Measurements from ENCODE around the gene RANBP9. TPM values are rescaled to one million over a fixed set of nuclear protein-coding genes. Genes with fewer than 3 reads are reported as not detected.

The RANBP9 gene
- total and polyA plus RNA-seq, 2 experiments from 2014 or later = 12.1 to 31.8 TPM

DNA sequence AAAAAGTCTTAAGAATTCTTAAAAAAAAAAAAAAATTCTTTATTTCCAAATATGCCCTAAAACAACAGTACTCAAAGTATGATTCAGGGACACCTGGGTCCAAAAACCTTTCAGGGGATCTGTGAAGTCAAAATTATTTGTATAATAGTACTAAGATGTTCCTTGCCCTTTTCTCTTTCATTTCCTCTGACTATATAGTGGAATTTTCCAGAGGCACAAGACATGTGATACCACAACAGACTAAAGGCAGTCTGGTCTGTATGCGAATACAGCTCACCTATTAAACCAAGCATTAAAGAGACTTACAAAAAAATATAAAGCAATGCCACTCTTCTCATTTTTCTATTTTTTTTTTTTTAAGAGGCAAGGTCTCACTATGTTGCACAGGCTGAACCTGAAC is 81.1 kb downstream of the RANBP9 start:
- Histone ChIP-seq H3K27me3 (ENCODE audit: insufficient read depth) (no peaks in the 10 kb centered on the region), H3K9me2 (ENCODE audit: insufficient read depth) (no peaks in the 10 kb centered on the region), H4K20me1 (replicated peaks; ENCODE audit: insufficient read depth) (no peaks in the 10 kb centered on the region), H3K4me3 (no peak overlapping the region), H3K36me3 (ENCODE audit: insufficient read depth) (0 out of 2 replicates have a peak, but pooled peaks cover 3% of the 10 kb centered on the region), H3K27ac (ENCODE audit: low read depth) (no peak overlapping the region), H3K4me1 (ENCODE audit: insufficient read depth) (peaks cover 6% of the 10 kb centered on the region), H3F3A (replicated peaks; ENCODE audit: low read depth) (no peaks in the 10 kb centered on the region), H2AFZ (no peak overlapping the region), H3K79me2 (replicated peaks; ENCODE audit: insufficient read depth) (no peaks in the 10 kb centered on the region), H3K4me2 (no peak overlapping the region)
- Mint-ChIP-seq H3K27me3 (ENCODE audit: insufficient read depth, low read depth, poor library complexity) (peaks cover 1% of the 10 kb centered on the region), H3K4me3 (no peak overlapping the region), H3K36me3 (ENCODE audit: low read depth) (peaks cover 31% of the 10 kb centered on the region), H3K9me3 (no peaks in the 10 kb centered on the region), H3K4me1 (peaks cover 12% of the 10 kb centered on the region), H3K27ac (no peak overlapping the region)
- ATAC-seq = no peak
- DNase-seq (ENCODE audit: low spot score) = no peak
- no peak for TF ChIP-seq ZNF114 (CRISPR knock-in tag; IDR thresholded peaks at IDR 0.05)
- TF ChIP-seq STAT1 (IDR thresholded peaks at IDR 0.05; ENCODE audit: unreplicated experiment) = no peak
- TF ChIP-seq, protein P1, sequence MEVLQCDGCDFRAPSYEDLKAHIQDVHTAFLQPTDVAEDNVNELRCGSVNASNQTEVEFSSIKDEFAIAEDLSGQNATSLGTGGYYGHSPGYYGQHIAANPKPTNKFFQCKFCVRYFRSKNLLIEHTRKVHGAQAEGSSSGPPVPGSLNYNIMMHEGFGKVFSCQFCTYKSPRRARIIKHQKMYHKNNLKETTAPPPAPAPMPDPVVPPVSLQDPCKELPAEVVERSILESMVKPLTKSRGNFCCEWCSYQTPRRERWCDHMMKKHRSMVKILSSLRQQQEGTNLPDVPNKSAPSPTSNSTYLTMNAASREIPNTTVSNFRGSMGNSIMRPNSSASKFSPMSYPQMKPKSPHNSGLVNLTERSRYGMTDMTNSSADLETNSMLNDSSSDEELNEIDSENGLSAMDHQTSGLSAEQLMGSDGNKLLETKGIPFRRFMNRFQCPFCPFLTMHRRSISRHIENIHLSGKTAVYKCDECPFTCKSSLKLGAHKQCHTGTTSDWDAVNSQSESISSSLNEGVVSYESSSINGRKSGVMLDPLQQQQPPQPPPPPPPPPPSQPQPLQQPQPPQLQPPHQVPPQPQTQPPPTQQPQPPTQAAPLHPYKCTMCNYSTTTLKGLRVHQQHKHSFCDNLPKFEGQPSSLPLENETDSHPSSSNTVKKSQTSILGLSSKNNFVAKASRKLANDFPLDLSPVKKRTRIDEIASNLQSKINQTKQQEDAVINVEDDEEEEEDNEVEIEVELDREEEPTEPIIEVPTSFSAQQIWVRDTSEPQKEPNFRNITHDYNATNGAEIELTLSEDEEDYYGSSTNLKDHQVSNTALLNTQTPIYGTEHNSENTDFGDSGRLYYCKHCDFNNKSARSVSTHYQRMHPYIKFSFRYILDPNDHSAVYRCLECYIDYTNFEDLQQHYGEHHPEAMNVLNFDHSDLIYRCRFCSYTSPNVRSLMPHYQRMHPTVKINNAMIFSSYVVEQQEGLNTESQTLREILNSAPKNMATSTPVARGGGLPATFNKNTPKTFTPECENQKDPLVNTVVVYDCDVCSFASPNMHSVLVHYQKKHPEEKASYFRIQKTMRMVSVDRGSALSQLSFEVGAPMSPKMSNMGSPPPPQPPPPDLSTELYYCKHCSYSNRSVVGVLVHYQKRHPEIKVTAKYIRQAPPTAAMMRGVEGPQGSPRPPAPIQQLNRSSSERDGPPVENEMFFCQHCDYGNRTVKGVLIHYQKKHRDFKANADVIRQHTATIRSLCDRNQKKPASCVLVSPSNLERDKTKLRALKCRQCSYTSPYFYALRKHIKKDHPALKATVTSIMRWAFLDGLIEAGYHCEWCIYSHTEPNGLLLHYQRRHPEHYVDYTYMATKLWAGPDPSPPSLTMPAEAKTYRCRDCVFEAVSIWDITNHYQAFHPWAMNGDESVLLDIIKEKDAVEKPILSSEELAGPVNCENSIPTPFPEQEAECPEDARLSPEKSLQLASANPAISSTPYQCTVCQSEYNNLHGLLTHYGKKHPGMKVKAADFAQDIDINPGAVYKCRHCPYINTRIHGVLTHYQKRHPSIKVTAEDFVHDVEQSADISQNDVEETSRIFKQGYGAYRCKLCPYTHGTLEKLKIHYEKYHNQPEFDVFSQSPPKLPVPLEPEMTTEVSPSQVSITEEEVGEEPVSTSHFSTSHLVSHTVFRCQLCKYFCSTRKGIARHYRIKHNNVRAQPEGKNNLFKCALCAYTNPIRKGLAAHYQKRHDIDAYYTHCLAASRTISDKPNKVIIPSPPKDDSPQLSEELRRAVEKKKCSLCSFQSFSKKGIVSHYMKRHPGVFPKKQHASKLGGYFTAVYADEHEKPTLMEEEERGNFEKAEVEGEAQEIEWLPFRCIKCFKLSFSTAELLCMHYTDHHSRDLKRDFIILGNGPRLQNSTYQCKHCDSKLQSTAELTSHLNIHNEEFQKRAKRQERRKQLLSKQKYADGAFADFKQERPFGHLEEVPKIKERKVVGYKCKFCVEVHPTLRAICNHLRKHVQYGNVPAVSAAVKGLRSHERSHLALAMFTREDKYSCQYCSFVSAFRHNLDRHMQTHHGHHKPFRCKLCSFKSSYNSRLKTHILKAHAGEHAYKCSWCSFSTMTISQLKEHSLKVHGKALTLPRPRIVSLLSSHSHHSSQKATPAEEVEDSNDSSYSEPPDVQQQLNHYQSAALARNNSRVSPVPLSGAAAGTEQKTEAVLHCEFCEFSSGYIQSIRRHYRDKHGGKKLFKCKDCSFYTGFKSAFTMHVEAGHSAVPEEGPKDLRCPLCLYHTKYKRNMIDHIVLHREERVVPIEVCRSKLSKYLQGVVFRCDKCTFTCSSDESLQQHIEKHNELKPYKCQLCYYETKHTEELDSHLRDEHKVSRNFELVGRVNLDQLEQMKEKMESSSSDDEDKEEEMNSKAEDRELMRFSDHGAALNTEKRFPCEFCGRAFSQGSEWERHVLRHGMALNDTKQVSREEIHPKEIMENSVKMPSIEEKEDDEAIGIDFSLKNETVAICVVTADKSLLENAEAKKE (CRISPR knock-in tag; IDR thresholded peaks at IDR 0.05) = no peak
- TF ChIP-seq JUNB (IDR thresholded peaks at IDR 0.05; ENCODE audit: unreplicated experiment) = no peak
- TF ChIP-seq, protein P2, sequence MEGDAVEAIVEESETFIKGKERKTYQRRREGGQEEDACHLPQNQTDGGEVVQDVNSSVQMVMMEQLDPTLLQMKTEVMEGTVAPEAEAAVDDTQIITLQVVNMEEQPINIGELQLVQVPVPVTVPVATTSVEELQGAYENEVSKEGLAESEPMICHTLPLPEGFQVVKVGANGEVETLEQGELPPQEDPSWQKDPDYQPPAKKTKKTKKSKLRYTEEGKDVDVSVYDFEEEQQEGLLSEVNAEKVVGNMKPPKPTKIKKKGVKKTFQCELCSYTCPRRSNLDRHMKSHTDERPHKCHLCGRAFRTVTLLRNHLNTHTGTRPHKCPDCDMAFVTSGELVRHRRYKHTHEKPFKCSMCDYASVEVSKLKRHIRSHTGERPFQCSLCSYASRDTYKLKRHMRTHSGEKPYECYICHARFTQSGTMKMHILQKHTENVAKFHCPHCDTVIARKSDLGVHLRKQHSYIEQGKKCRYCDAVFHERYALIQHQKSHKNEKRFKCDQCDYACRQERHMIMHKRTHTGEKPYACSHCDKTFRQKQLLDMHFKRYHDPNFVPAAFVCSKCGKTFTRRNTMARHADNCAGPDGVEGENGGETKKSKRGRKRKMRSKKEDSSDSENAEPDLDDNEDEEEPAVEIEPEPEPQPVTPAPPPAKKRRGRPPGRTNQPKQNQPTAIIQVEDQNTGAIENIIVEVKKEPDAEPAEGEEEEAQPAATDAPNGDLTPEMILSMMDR (conservative IDR thresholded peaks at IDR 0.05; ENCODE audit: low read depth in 2 of 2) = no peak
